ENCODE measurements around the gene JAK3. TPM values are rescaled to one million over a fixed set of nuclear protein-coding genes. Genes with fewer than 3 reads are reported as not detected.

JAK3 gene
- total RNA-seq, 1 donor from 2014 or later = 8.0 TPM

GRCh38 chr19:17871878-17872250 is 24.1 kb upstream of the JAK3 start, which contains the start of gene SLC5A5:
Gene SLC5A5, plus strand, starts transcription at chr19:17871945. Its CDS starts 375 bp downstream, at chr19:17872320.
- no peak within 1 kb of the TSS for H3K4me3 ChIP-seq (ENCODE audit: low read depth, low read length)
- no peak for TF ChIP-seq CTCF (conservative IDR thresholded peaks at IDR 0.05; ENCODE audit: low read depth, low read length)
- DNase-seq (ENCODE audit: low read depth) = no peak

GRCh38 chr19:17871032-17871877 is 23.5 kb upstream of the JAK3 start:
- DNase-seq (ENCODE audit: low read depth) = no peak
- no peak overlapping the region for H3K4me3 ChIP-seq (ENCODE audit: low read depth, low read length)

GRCh38 chr19:17869114-17869608 is 21.4 kb upstream of the JAK3 start:
- DNase-seq (ENCODE audit: low read depth) = no peak
- H3K4me3 ChIP-seq (ENCODE audit: low read depth, low read length) = no peak overlapping the region
- TF ChIP-seq CTCF (conservative IDR thresholded peaks at IDR 0.05; ENCODE audit: low read depth, low read length) = no peak

More at GRCh38 chr19:17871032-17871877, 23.5 kb upstream of the JAK3 start:
- TF ChIP-seq CTCF (conservative IDR thresholded peaks at IDR 0.05; ENCODE audit: low read depth, low read length) = no peak

GRCh38 chr19:17868669-17869068 is 20.9 kb upstream of the JAK3 start:
- DNase-seq (ENCODE audit: low read depth) = no peak
- no peak for TF ChIP-seq CTCF (conservative IDR thresholded peaks at IDR 0.05; ENCODE audit: low read depth, low read length)
- no peak overlapping the region for H3K4me3 ChIP-seq (ENCODE audit: low read depth, low read length)

GRCh38 chr19:17866964-17867486 is 19.2 kb upstream of the JAK3 start:
- DNase-seq (ENCODE audit: low read depth) = no peak
- no peak overlapping the region for H3K4me3 ChIP-seq (ENCODE audit: low read depth, low read length)
- no peak for TF ChIP-seq CTCF (conservative IDR thresholded peaks at IDR 0.05; ENCODE audit: low read depth, low read length)

GRCh38 chr19:17866312-17866963 is 18.7 kb upstream of the JAK3 start:
- no peak for DNase-seq (ENCODE audit: low read depth)
- no peak overlapping the region for H3K4me3 ChIP-seq (ENCODE audit: low read depth, low read length)
- TF ChIP-seq CTCF (conservative IDR thresholded peaks at IDR 0.05; ENCODE audit: low read depth, low read length) = no peak
